WTC11 (cell line): ENCODE results near the gene KRTAP20-2. TPM values are rescaled to one million over a fixed set of nuclear protein-coding genes. Genes with fewer than 3 reads are reported as not detected.

Experiments used
- ATAC-seq: fragments of 200-7000 bp; cut with Tn5 transposase; 2 replicates; pipeline ENCODE4 v1.10.0; 2021; ENCODE audit warnings: mild to moderate bottlenecking, moderate library complexity
- CTCF ChIA-PET: fragments of 300-600 bp; sonication (Branson Sonifier 250); formaldehyde crosslinking; loops from one replicate; lab custom pipeline; 2021; ENCODE audit warnings: antibody characterized with exemption; lab: Charles Lee
- POLR2A ChIA-PET: fragments of 350-600 bp; sonication (Branson Sonifier 250); formaldehyde crosslinking; loops from one replicate; lab custom pipeline; 2021; ENCODE audit warnings: antibody characterized with exemption; lab: Charles Lee
- DNase-seq: peaks from one replicate; pipeline ENCODE4 v3.0.0; 2021; ENCODE audit warnings: low spot score
- H3K27ac Mint-ChIP-seq: 2 replicates; pipeline ENCODE4 v1.8.0; 2021; ENCODE audit warnings: mixed read lengths
- H3K27me3 Mint-ChIP-seq: 2 replicates; pipeline ENCODE4 v1.8.0; 2021; ENCODE audit warnings: low read depth, mild to moderate bottlenecking, moderate library complexity, mixed read lengths
- H3K36me3 Mint-ChIP-seq: 2 replicates; pipeline ENCODE4 v1.8.0; 2021; ENCODE audit warnings: mixed read lengths
- H3K4me1 Mint-ChIP-seq: 2 replicates; pipeline ENCODE4 v1.8.0; 2022; ENCODE audit warnings: mixed read lengths
- H3K4me3 Mint-ChIP-seq: 2 replicates; pipeline ENCODE4 v1.8.0; 2021; ENCODE audit warnings: mild to moderate bottlenecking, moderate library complexity, mixed read lengths
- H3K9me3 Mint-ChIP-seq: 2 replicates; pipeline ENCODE4 v1.8.0; 2021; ENCODE audit warnings: mixed read lengths
- AR ChIP-seq: fragments of 250-450 bp; sonication (Bioruptor Pico); IDR thresholded peaks from 2 replicates; pipeline ENCODE4 v1.9.0; 2021; ENCODE audit warnings: mild to moderate bottlenecking
- ARID4B ChIP-seq: sonication (generic); formaldehyde crosslinking; IDR thresholded peaks from 2 replicates; pipeline ENCODE4 v1.8.0; 2023; ENCODE audit warnings: missing genetic modification reagents, mild to moderate bottlenecking, borderline replicate concordance
- ATF2 ChIP-seq: sonication (generic); formaldehyde crosslinking; IDR thresholded peaks from 2 replicates; pipeline ENCODE4 v1.8.1; 2022; ENCODE audit warnings: low read depth, missing genetic modification reagents, borderline replicate concordance
- CBFB ChIP-seq: sonication (generic); formaldehyde crosslinking; IDR thresholded peaks from 2 replicates; pipeline ENCODE4 v1.8.1; 2022; ENCODE audit warnings: mild to moderate bottlenecking, low read depth, missing genetic modification reagents
- JAZF1 ChIP-seq: fragments of 250-450 bp; sonication (Bioruptor Pico); IDR thresholded peaks from 2 replicates; pipeline ENCODE4 v1.9.0; 2021; ENCODE audit warnings: moderate library complexity, mild to moderate bottlenecking, inconsistent platforms
- MAX ChIP-seq: sonication (generic); formaldehyde crosslinking; IDR thresholded peaks from 2 replicates; pipeline ENCODE4 v1.8.0; 2022; ENCODE audit warnings: mild to moderate bottlenecking, missing genetic modification reagents
- MXD4 ChIP-seq: fragments of 250-450 bp; sonication (Bioruptor Pico); IDR thresholded peaks from 2 replicates; pipeline ENCODE4 v1.8.0; 2021; ENCODE audit warnings: mild to moderate bottlenecking, moderate library complexity, borderline replicate concordance
- NFATC4 ChIP-seq: fragments of 250-450 bp; sonication (Bioruptor Pico); IDR thresholded peaks from 2 replicates; pipeline ENCODE4 v1.9.0; 2021; ENCODE audit warnings: mild to moderate bottlenecking
- NR2C2 ChIP-seq: sonication (generic); formaldehyde crosslinking; IDR thresholded peaks from 2 replicates; pipeline ENCODE4 v1.8.0; 2022; ENCODE audit warnings: mild to moderate bottlenecking, missing genetic modification reagents
- OVOL2 ChIP-seq: fragments of 250-450 bp; sonication (Bioruptor Pico); IDR thresholded peaks from 2 replicates; pipeline ENCODE4 v1.9.0; 2021; ENCODE audit warnings: mild to moderate bottlenecking, borderline replicate concordance
- PREB ChIP-seq: sonication (generic); formaldehyde crosslinking; IDR thresholded peaks from 2 replicates; pipeline ENCODE4 v1.8.1; 2022; ENCODE audit warnings: mild to moderate bottlenecking, missing genetic modification reagents, moderate library complexity, borderline replicate concordance
- TCF7 ChIP-seq: sonication (generic); formaldehyde crosslinking; IDR thresholded peaks from 2 replicates; pipeline ENCODE4 v1.8.0; 2022; ENCODE audit warnings: mild to moderate bottlenecking, low read depth, missing genetic modification reagents, moderate library complexity
- TP53 ChIP-seq: sonication (generic); formaldehyde crosslinking; IDR thresholded peaks from 2 replicates; pipeline ENCODE4 v1.8.1; 2023; ENCODE audit warnings: mild to moderate bottlenecking, missing genetic modification reagents
- ZNF219 ChIP-seq: sonication (generic); formaldehyde crosslinking; IDR thresholded peaks from 2 replicates; pipeline ENCODE4 v1.8.0; 2023; ENCODE audit warnings: missing genetic modification reagents, mild to moderate bottlenecking, borderline replicate concordance
- ZNF281 ChIP-seq: sonication (generic); formaldehyde crosslinking; IDR thresholded peaks from 2 replicates; pipeline ENCODE4 v1.8.0; 2023; ENCODE audit warnings: mild to moderate bottlenecking, missing genetic modification reagents
- ZNF317 ChIP-seq: sonication (generic); formaldehyde crosslinking; IDR thresholded peaks from 2 replicates; pipeline ENCODE4 v1.8.1; 2023; ENCODE audit warnings: low read depth, mild to moderate bottlenecking, moderate library complexity, missing genetic modification reagents, borderline replicate concordance
- ZNF423 ChIP-seq: fragments of 250-450 bp; sonication (Bioruptor Pico); IDR thresholded peaks from 2 replicates; pipeline ENCODE4 v2.1.2; 2022; ENCODE audit warnings: mild to moderate bottlenecking, moderate library complexity
- total RNA-seq: library from RNA; stranded (reverse); gene quantifications from 3 replicates; pipeline ENCODE4 v1.2.3, GENCODE V29; 2021

Gene KRTAP20-2
- total RNA-seq, 1 experiment from 2014 or later = not detected

GRCh38 chr21:30646904-30647414 lies 12.0 kb downstream of the KRTAP20-2 start (continued):
- TF ChIP-seq ARID4B = no peak
- TF ChIP-seq ZNF423 (CRISPR knock-in tag) = no peak
- no peak for TF ChIP-seq TCF7
- TF ChIP-seq MAX = no peak
- TF ChIP-seq OVOL2 (CRISPR knock-in tag) = no peak
- no peak for TF ChIP-seq ATF2 (CRISPR knock-in tag)
- no peak for TF ChIP-seq JAZF1
- no peak for TF ChIP-seq PREB (CRISPR knock-in tag)
- TF ChIP-seq NFATC4 (CRISPR knock-in tag) = no peak
- no peak for TF ChIP-seq CBFB (CRISPR knock-in tag)
- TF ChIP-seq MXD4 (CRISPR knock-in tag) = no peak

GRCh38 chr21:30652891-30653290 lies 17.9 kb downstream of the KRTAP20-2 start:
- ChIA-PET POLR2A (no interaction called here), CTCF (no interaction called here)
- ATAC-seq (no peak), DNase-seq (no peak)
- H3K27ac Mint-ChIP-seq = no peak overlapping the region
- no peaks in the 10 kb centered on the region for H3K36me3 Mint-ChIP-seq
- no peaks in the 10 kb centered on the region for H3K4me1 Mint-ChIP-seq
- no peaks in the 10 kb centered on the region; the same call in 1 of the 2 replicates for H3K27me3 Mint-ChIP-seq
- no peaks in the 10 kb centered on the region for H3K9me3 Mint-ChIP-seq
- H3K4me3 Mint-ChIP-seq = no peak overlapping the region
- no peak for TF ChIP-seq AR
- TF ChIP-seq TP53 (CRISPR knock-in tag) = no peak
- TF ChIP-seq PREB (CRISPR knock-in tag) = no peak
- TF ChIP-seq ARID4B = no peak
- TF ChIP-seq NR2C2 (CRISPR knock-in tag) = no peak
- TF ChIP-seq JAZF1 = no peak
- no peak for TF ChIP-seq ZNF317 (CRISPR knock-in tag)
- no peak for TF ChIP-seq ZNF281 (CRISPR knock-in tag)
- TF ChIP-seq ZNF219 (CRISPR knock-in tag) = no peak
